HCT116 (cell line): ENCODE measurements around the gene LSP1. TPM values are rescaled to one million over a fixed set of nuclear protein-coding genes. Genes with fewer than 3 reads are reported as not detected.

Source experiments
- ATAC-seq: fragments of 200-7000 bp; cut with Tn5 transposase; 2 replicates; pipeline ENCODE4 v1.9.1; 2020; ENCODE audit warnings: mild to moderate bottlenecking, moderate library complexity
- BruUV-seq: library from RNA; stranded (reverse); fragments of 400-500 nt; replicated peaks from 2 replicates; lab custom pipeline; 2021; lab: Mats Ljungman, UMichigan
- CTCF ChIA-PET: fragments of 300-600 bp; sonication (Branson Sonifier 250); formaldehyde crosslinking; loops from one replicate; lab custom pipeline; 2021; ENCODE audit warnings: antibody characterized with exemption; lab: Charles Lee
- POLR2A ChIA-PET: fragments of 300-600, 350-600 bp; sonication (Branson Sonifier 250); formaldehyde crosslinking; loops from one replicate; lab custom pipeline; 2021; ENCODE audit warnings: antibody characterized with exemption; lab: Charles Lee
- RAD21 ChIA-PET, 2 experiments: fragments of 300-600 bp; sonication (Branson Sonifier 250); formaldehyde crosslinking; loops; one replicate each; lab custom pipeline; 2023; ENCODE audit warnings: low total read pairs in 2 of 2; ENCODE audit not compliant: uncharacterized antibody in 2 of 2, unreplicated experiment in 2 of 2, low non-redundant PET in 1 of 2; lab: Charles Lee
- DNase-seq: peaks from one replicate; pipeline ENCODE4 v3.0.0-alpha.2; 2010; ENCODE audit warnings: low read depth, low spot score
- H2AFZ ChIP-seq: fragments of 200-600 bp; shearing (Covaris generic), sonication (generic); 2 replicates; pipeline ENCODE4 v1.6.1; 2017; ENCODE audit warnings: low read depth, mixed run types, mixed read lengths, antibody characterized with exemption, low read length; ENCODE audit not compliant: poor library complexity, severe bottlenecking
- H3K27ac ChIP-seq: 2 replicates; pipeline ENCODE4 v1.5.1; 2012; ENCODE audit warnings: low read depth, low read length
- H3K27me3 ChIP-seq: fragments of 200-600 bp; sonication (generic); 2 replicates; pipeline ENCODE4 v1.6.1; 2016; ENCODE audit warnings: mixed run types, low read length, mixed read lengths; ENCODE audit not compliant: insufficient read depth
- H3K36me3 ChIP-seq, 2 experiments: fragments of 200-500 bp in 1 of 2; fragments of 200-600 bp in 1 of 2; sonication (Bioruptor generic) in 1 of 2; sonication (generic) in 1 of 2; 2 replicates each; pipeline versions ENCODE4 v1.5.1 to v1.6.1; 2014 to 2016; ENCODE audit warnings: low read length in 2 of 2, inconsistent platforms in 1 of 2, mixed read lengths in 1 of 2, mixed run types in 1 of 2; ENCODE audit not compliant: insufficient read depth in 2 of 2, control insufficient read depth in 1 of 2
- H3K4me1 ChIP-seq, 2 experiments: fragments of 200-600 bp in 1 of 2; sonication (generic) in 1 of 2; 2 replicates each; pipeline versions ENCODE4 v1.5.1 to v1.6.1; 2012 to 2017; ENCODE audit warnings: low read length in 2 of 2, inconsistent platforms in 1 of 2, mild to moderate bottlenecking in 1 of 2, mixed read lengths in 1 of 2, mixed run types in 1 of 2, moderate library complexity in 1 of 2; ENCODE audit not compliant: insufficient read depth in 2 of 2, control insufficient read depth in 1 of 2
- H3K4me2 ChIP-seq: fragments of 200-600 bp; sonication (generic); 2 replicates; pipeline ENCODE4 v1.6.1; 2017; ENCODE audit warnings: mixed run types, low read length, mixed read lengths
- H3K4me3 ChIP-seq, 2 experiments: fragments of 200-600 bp in 1 of 2; sonication (generic) in 1 of 2; replicated peaks in 1 of 2; 2 replicates each; pipeline ENCODE4 v1.5.1; 2011 to 2016; ENCODE audit warnings: low read length in 2 of 2, control low read depth in 1 of 2, low read depth in 1 of 2, mild to moderate bottlenecking in 1 of 2, mixed read lengths in 1 of 2, mixed run types in 1 of 2
- H3K79me2 ChIP-seq: fragments of 200-600 bp; sonication (generic); 2 replicates; pipeline ENCODE4 v1.6.1; 2017; ENCODE audit warnings: mild to moderate bottlenecking, mixed run types, low read length, moderate library complexity, mixed read lengths; ENCODE audit not compliant: insufficient read depth
- H3K9ac ChIP-seq: fragments of 200-600 bp; sonication (generic); 2 replicates; pipeline ENCODE4 v1.6.1; 2016; ENCODE audit warnings: low read length, mixed read lengths
- H3K9me2 ChIP-seq: fragments of 200-600 bp; sonication (generic), shearing (Covaris generic); 2 replicates; pipeline ENCODE4 v1.6.1; 2017; ENCODE audit warnings: mixed run types, mild to moderate bottlenecking, moderate library complexity; ENCODE audit not compliant: insufficient read depth
- H3K9me3 ChIP-seq, 2 experiments: fragments of 200-500 bp in 1 of 2; fragments of 200-600 bp in 1 of 2; sonication (Bioruptor generic) in 1 of 2; sonication (generic) in 1 of 2; 2 replicates each; pipeline ENCODE4 v1.6.1; 2014 to 2017; ENCODE audit warnings: low read length in 2 of 2, mixed read lengths in 2 of 2, inconsistent platforms in 1 of 2, low read depth in 1 of 2, mild to moderate bottlenecking in 1 of 2, mixed run types in 1 of 2, moderate library complexity in 1 of 2; ENCODE audit not compliant: control insufficient read depth in 1 of 2, insufficient read depth in 1 of 2
- H4K20me1 ChIP-seq: fragments of 200-600 bp; sonication (generic), shearing (Covaris generic); 2 replicates; pipeline ENCODE4 v1.6.1; 2017; ENCODE audit warnings: mixed run types, mild to moderate bottlenecking, moderate library complexity; ENCODE audit not compliant: insufficient read depth
- ATF3 ChIP-seq: IDR thresholded peaks from 2 replicates; pipeline ENCODE4 v1.6.1; 2012
- CBX3 ChIP-seq: IDR thresholded peaks from 2 replicates; pipeline ENCODE4 v1.6.1; 2012; ENCODE audit warnings: low read depth
- CEBPB ChIP-seq: IDR thresholded peaks from 2 replicates; pipeline ENCODE4 v1.6.1; 2012; ENCODE audit warnings: low read depth
- EGR1 ChIP-seq: IDR thresholded peaks from 2 replicates; pipeline ENCODE4 v1.6.1; 2012; ENCODE audit warnings: low read depth
- EZH2 ChIP-seq: fragments of 200-600 bp; sonication (generic); IDR thresholded peaks from 2 replicates; pipeline ENCODE4 v1.6.1; 2017; ENCODE audit warnings: antibody characterized with exemption, mixed run types
- EZH2phosphoT487 ChIP-seq: fragments of 200-600 bp; IDR thresholded peaks from 2 replicates; pipeline ENCODE4 v1.6.1; 2018; ENCODE audit warnings: antibody characterized with exemption, borderline replicate concordance
- MAX ChIP-seq: IDR thresholded peaks from 2 replicates; pipeline ENCODE4 v1.6.1; 2012
- POLR2A ChIP-seq: IDR thresholded peaks from 2 replicates; pipeline ENCODE4 v1.7.0; 2011; ENCODE audit warnings: borderline replicate concordance; ENCODE audit not compliant: insufficient read depth, insufficient read length; ENCODE audit errors: extremely low read depth
- POLR2AphosphoS5 ChIP-seq: IDR thresholded peaks from 2 replicates; pipeline ENCODE4 v1.6.1; 2011; ENCODE audit warnings: mild to moderate bottlenecking, low read depth, low read length, moderate library complexity
- SIN3A ChIP-seq: IDR thresholded peaks from 2 replicates; pipeline ENCODE4 v1.6.1; 2012; ENCODE audit warnings: low read depth
- SP1 ChIP-seq: IDR thresholded peaks from 2 replicates; pipeline ENCODE4 v1.6.1; 2012; ENCODE audit warnings: low read depth
- SRF ChIP-seq: IDR thresholded peaks from 2 replicates; pipeline ENCODE4 v1.6.1; 2012; ENCODE audit warnings: low read depth
- TCF7L2 ChIP-seq: IDR thresholded peaks from 2 replicates; pipeline ENCODE4 v1.7.0; 2011; ENCODE audit warnings: borderline replicate concordance, inconsistent platforms; ENCODE audit not compliant: insufficient read depth, insufficient read length; ENCODE audit errors: extremely low read depth
- YY1 ChIP-seq: IDR thresholded peaks from 2 replicates; pipeline ENCODE4 v1.6.1; 2011; ENCODE audit warnings: low read length, low read depth, moderate library complexity, mild to moderate bottlenecking; ENCODE audit not compliant: insufficient replicate concordance; ENCODE audit errors: extremely low read depth
- ZBTB33 ChIP-seq: IDR thresholded peaks from 2 replicates; pipeline ENCODE4 v1.6.1; 2011; ENCODE audit warnings: mild to moderate bottlenecking, low read length, moderate library complexity; ENCODE audit not compliant: insufficient replicate concordance; ENCODE audit errors: extremely low read depth
- ZFX ChIP-seq: fragments of 450-650 bp; IDR thresholded peaks from 2 replicates; pipeline ENCODE4 v1.6.1; 2017
- ZNF274 ChIP-seq: fragments of 200-500 bp; sonication (Bioruptor generic); IDR thresholded peaks from 2 replicates; pipeline ENCODE4 v1.6.1; 2014; ENCODE audit warnings: mild to moderate bottlenecking, low read depth, low read length, inconsistent platforms
- intact Hi-C: fragments of 100-400 bp; cut with micrococcal nuclease; formaldehyde crosslinking; loops from 2 replicates; pipeline ENCODE4 v1.10.0; 2022
- total RNA-seq: library from RNA; stranded (reverse); gene quantifications from one replicate; pipeline ENCODE4 v1.2.1, GENCODE V29; 2021; ENCODE audit not compliant: unreplicated experiment

Gene LSP1
- total RNA-seq, 1 experiment from 2014 or later: 1.3 TPM

GRCh38 chr11:1866226-1866625, 13.3 kb downstream of the LSP1 start:
- intact Hi-C loops: no loop called here

GRCh38 chr11:1866776-1867175, 13.9 kb downstream of the LSP1 start:
- Histone ChIP-seq H3K4me2 (no peak overlapping the region), H3K9me2 (no peaks in the 10 kb centered on the region), H3K36me3 (no peaks in the 10 kb centered on the region), H3K4me3 (no peak overlapping the region), H4K20me1 (no peaks in the 10 kb centered on the region), H3K4me1 (peaks cover 27 to 30% of the 10 kb centered on the region in 2 experiments), H3K27me3 (no peaks in the 10 kb centered on the region), H3K79me2 (no peaks in the 10 kb centered on the region), H2AFZ (no peak overlapping the region), H3K27ac (no peak overlapping the region), H3K9me3 (no peaks in the 10 kb centered on the region), H3K9ac (no peak overlapping the region)
- ChIA-PET RAD21 (no interaction called here), POLR2A (no interaction called here), CTCF (interaction anchor here (1.5 to 2.2 kb wide), 2 partner anchors 10 to 15 kb away, joined by 3 to 8 read pairs; no protein-coding TSS in a partner anchor)
- DNase-seq (no peak), ATAC-seq (no peak)
- BruUV-seq: no TSS peak
- intact Hi-C loops: no loop called here
- TF ChIP-seq ZNF274: no peak
- no peak for TF ChIP-seq EGR1
- TF ChIP-seq SP1: no peak
- TF ChIP-seq ATF3: no peak
- TF ChIP-seq POLR2AphosphoS5: no peak
- TF ChIP-seq YY1: no peak
- no peak for TF ChIP-seq MAX
- TF ChIP-seq TCF7L2: no peak
- TF ChIP-seq ZBTB33: no peak
- TF ChIP-seq CBX3: no peak
- TF ChIP-seq SRF: no peak
- TF ChIP-seq POLR2A: no peak

More at GRCh38 chr11:1866226-1866625, 13.3 kb downstream of the LSP1 start:
- Histone ChIP-seq H3K79me2 (no peaks in the 10 kb centered on the region), H3K4me1 (peaks cover 27 to 30% of the 10 kb centered on the region in 2 experiments), H3K27me3 (no peaks in the 10 kb centered on the region)
- no peak for DNase-seq
- TF ChIP-seq TCF7L2 (no peak), CBX3 (no peak), CEBPB (no peak), EZH2 (no peak), ZFX (no peak), EZH2phosphoT487 (no peak), SIN3A (no peak), YY1 (no peak), SRF (no peak), ATF3 (no peak), ZNF274 (no peak)
- TF ChIP-seq, all 23 proteins: peak for 0
- Histone ChIP-seq H3K9me3 (no peaks in the 10 kb centered on the region), H3K27ac (no peak overlapping the region), H4K20me1 (no peaks in the 10 kb centered on the region), H3K4me3 (no peak overlapping the region), H3K36me3 (no peaks in the 10 kb centered on the region), H2AFZ (no peak overlapping the region), H3K9ac (no peak overlapping the region), H3K4me2 (no peak overlapping the region), H3K9me2 (no peaks in the 10 kb centered on the region)
- no TSS peak for BruUV-seq
- RAD21 ChIA-PET: no interaction called here
- CTCF ChIA-PET: interaction anchor here (1.5 to 2.2 kb wide), 2 partner anchors 10 to 16 kb away, joined by 3 to 8 read pairs; no protein-coding TSS in a partner anchor
- no peak for ATAC-seq
- POLR2A ChIA-PET: no interaction called here
